NCI-H526 (cell line): ENCODE data around the gene LPAR1.

Experiments
- DNase-seq, 2 experiments: peaks; one replicate each; lab custom pipeline; 2025; lab: John Stamatoyannopoulos, UW

LPAR1 gene

GRCh38 chr9:110918316-110919049 is 119.8 kb downstream of the LPAR1 start:
- no peak for DNase-seq

DNA sequence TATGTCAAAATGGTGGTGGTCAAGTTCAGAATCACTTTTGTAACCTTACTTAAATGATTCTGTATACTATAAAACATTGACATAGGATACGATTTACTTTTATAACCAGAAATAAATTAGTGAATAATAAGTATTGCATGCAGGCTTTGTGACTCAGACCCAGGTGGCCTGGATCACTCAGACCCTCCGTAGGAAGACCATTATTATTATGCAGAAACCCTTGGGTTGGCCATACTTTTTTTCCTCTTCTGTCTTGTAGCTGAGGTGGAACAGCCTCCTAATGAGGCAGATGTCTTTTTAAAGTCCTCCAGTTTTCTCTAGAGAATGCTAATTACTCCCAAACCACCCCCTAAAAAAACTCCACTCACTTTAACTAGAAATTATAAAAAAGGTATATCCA is 121.9 kb downstream of the LPAR1 start:
- no peak for DNase-seq

DNA sequence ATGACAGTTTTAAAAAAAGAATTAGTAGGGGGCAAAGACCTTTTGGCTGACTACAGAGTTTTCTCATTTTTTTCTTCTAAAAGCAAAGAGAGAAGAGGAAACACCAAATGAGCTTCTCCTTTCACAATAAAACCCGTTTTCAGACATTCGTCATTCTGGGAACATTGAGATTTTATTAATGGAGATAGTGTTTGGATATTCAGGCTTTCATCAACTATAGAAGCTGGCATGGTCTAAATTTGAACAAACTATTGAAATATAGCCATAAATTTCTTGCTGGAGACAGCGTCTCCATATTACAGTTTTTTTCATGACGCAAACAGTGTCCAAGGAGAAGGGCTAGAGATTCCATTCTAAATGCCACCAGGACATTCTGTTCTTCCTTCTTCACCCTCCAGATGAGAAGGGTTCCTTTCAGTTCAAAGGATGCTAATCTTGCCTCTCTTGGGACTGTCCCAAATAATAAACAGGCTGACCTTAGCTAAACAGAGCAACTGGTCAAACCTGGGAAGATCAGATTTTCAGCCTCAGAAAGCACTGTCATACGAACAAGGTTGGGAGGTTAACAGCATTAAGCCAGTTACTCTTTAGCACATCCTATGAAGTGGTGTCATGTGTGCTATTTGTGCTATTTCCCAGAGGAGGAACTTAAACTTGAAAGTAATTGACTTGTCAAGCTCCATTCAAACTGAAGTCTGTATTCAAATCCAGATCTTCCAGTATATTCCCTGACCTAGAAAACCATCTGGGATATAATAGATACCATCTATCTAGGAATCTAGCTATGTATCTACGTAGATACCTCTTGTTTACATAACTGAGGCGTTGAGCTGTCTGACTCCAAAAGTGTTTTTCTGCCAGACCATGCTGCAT is 125.6 kb downstream of the LPAR1 start:
- DNase-seq = no peak

DNA sequence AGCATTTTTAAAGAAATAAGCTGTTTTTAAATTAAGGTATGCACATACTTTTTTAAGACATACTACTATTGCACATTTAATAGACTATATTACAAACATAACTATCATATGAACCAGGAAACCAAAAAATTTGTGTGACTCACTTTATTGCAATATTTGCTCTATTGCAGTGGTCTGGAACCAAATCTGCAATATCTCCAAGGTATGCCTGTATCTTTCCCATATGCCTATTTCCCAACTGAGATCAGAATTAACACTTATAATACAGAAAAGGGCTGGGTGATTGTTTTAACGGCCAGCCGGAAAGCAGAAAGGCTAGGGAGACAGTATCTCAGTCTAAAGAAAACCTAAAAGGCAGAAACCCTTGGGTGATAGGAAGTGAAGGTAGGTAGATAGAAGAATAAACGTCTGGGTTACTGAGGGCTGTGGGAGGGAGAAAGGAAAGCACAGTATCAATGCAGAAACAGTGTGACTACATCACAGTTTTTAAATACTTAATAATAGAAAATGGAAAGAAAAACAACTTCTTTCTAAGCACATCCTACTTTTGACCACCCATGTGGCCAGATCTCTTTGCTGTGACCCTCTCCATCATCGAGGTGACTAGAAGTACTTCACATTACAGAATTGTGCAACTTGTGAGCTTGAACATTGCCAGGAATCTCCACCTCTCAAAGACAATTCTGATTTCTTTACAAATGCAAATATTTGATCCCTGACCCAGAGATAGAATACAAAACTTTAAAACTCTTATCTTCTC is 126.4 kb downstream of the LPAR1 start:
- no peak for DNase-seq

DNA sequence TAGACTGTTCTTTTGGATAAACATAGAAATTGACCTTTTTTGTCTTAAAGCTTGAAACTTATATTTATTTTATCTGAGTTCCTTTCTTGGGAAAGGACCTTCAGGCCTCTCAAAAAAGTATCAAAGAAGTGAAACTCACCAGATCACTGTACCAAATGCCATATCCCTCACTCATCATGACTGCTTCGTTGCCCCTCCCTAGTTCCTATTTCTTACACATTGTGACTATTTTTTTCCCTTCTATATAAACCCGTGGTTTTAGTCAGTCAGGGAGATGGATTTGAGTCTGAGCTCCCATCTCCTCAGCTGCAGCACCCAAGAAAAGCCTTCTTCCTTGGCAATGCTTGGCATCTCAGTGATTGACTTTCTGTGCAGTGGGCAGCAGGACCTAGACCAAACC is 129.4 kb downstream of the LPAR1 start:
- no peak for DNase-seq

DNA sequence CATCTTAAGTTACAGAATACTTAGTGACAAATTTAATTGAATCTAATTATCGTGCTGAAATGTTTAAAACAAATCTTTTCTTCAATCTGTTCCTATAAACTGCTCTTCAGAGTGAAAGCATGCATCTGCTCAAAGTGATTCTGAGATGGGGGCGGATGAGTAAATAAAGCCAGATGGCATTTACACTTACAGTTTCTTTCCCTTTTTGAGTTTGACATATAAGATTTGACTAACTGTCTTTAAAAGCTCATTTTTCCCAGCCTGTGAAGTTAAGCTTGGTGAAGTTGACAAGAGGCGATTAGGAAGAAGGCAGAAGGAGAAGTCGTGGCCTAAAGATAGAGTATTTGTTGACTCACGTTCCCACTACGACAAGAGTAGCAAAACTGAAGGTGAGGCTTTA is 137.4 kb downstream of the LPAR1 start:
- no peak for DNase-seq

DNA sequence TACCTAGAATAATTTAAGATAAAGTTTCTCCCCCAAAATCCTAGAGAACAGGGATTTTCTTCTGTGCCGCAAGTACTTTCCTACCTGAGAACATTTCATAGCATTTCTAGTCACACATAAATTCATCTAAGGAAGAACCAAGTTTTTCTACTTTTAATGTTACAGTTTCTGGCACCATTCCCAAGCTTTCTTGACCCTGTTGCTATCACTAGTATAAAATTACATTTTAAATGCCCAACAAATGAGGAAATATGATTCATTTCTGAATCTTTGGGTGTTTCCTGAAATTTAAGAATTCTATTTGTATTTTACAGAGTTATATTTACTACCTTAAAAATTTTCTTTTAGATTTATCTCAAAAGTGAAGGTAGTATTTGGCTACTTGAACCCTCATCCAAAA is 137.8 kb downstream of the LPAR1 start:
- DNase-seq = no peak

GRCh38 chr9:110898866-110899265 is 139.4 kb downstream of the LPAR1 start:
- no peak for DNase-seq

GRCh38 chr9:110898358-110898757 is 139.9 kb downstream of the LPAR1 start:
- no peak for DNase-seq

GRCh38 chr9:110897943-110898342 is 140.3 kb downstream of the LPAR1 start:
- no peak for DNase-seq

- no peak for DNase-seq
Observed at GRCh38 chr9:110895147-110895905, 142.9 kb downstream of the LPAR1 start.

GRCh38 chr9:110894731-110895130 is 143.5 kb downstream of the LPAR1 start:
- DNase-seq = no peak

- DNase-seq = no peak
Observed at GRCh38 chr9:110892689-110893088, 145.6 kb downstream of the LPAR1 start.

- no peak for DNase-seq
Observed at GRCh38 chr9:110891760-110892159, 146.5 kb downstream of the LPAR1 start.

GRCh38 chr9:110890416-110890815 is 147.9 kb downstream of the LPAR1 start:
- DNase-seq = no peak

GRCh38 chr9:110887276-110887675 is 151.0 kb downstream of the LPAR1 start:
- DNase-seq = no peak

GRCh38 chr9:110886832-110887231 is 151.4 kb downstream of the LPAR1 start:
- DNase-seq = no peak

DNA sequence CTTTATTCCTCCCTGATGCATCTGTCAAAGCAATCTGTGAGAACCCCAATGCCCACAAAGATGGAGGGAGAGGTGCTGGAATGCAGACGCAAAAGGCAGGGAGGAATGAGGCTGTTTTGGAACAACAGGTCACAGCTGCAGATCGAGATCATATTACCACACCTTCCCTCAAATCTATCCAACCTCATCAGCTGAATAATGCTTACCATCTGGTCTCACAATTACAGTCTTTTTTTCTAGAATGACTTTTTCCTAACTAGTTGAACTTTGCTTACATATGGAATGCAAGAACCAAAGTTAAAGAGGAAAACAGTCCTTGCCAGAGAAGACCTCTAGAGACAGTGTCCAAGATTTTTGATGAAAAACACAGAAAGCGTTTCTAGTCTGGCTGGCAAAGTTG is 158.1 kb downstream of the LPAR1 start:
- no peak for DNase-seq

DNA sequence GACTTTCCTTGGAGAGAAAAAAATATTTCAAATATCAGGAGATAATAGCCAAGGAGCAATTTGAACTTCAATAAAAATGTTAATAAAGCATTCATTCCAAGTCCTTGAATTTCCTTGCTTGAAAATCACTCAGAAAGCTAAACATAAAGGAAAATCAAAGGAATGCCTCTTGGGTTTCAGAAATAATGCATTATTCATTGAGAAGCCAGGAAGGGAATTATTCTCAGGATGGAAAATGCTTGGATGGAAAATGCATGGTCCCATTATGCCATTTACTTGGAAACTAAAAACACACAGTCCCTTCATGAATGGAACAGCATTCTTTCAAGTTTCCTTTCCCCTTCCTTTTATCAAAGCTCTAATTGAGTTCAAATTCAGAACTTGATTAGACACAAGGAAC is 160.9 kb downstream of the LPAR1 start:
- DNase-seq = no peak

GRCh38 chr9:110876929-110877328 is 161.3 kb downstream of the LPAR1 start:
- DNase-seq = no peak

- DNase-seq = no peak
Observed at GRCh38 chr9:110874963-110875674, 163.2 kb downstream of the LPAR1 start.
